ENCODE results near the gene AFAP1L1.
"Not testable (repeated sequence)": the region's sequence is repeated elsewhere in the genome, so short reads cannot be mapped to it uniquely, and the experiment has no call there.

The AFAP1L1 gene

GRCh38 chr5:149387081-149387631 is 115.5 kb downstream of the AFAP1L1 start:
- DNase-seq (ENCODE audit: extremely low read depth in 1 of 2, low read depth in 1 of 2) = no peak

GRCh38 chr5:149387982-149388381 is 116.3 kb downstream of the AFAP1L1 start:
- DNase-seq (ENCODE audit: extremely low read depth in 1 of 2, low read depth in 1 of 2) = no peak

DNA sequence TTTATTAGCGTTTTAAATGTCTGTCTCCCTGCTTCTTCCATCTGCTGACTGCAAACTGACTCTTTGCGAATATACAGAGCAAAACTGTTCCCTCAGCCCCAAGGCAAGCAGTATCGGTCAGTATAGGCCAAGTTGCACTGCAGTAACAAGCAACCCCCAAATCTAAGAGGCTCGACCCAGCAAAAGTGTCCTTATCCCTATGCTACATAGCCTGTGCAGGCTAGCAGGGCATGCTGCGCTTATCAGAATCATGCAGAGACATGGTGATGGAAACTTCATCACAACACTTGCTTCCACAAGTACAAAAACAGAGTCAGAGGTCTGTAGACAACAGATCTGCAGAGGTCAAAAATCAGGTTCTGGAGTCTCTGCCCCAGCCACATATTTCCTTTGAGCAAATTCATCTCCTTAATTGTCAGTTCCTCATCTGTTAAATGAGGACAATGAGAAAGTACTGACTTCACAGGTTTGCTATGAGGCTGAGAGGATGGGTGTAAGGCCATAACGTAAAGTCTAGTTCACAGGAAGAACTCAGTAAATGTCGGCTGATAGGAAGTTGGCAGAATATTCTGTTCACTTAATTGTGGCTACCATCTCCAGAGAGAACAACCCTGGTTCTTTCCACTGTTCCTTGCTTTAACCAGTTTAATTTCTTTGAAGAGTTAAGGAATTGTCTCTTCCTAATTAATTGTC is 117.0 kb downstream of the AFAP1L1 start:
- DNase-seq (ENCODE audit: extremely low read depth in 1 of 2, low read depth in 1 of 2) = no peak

DNA sequence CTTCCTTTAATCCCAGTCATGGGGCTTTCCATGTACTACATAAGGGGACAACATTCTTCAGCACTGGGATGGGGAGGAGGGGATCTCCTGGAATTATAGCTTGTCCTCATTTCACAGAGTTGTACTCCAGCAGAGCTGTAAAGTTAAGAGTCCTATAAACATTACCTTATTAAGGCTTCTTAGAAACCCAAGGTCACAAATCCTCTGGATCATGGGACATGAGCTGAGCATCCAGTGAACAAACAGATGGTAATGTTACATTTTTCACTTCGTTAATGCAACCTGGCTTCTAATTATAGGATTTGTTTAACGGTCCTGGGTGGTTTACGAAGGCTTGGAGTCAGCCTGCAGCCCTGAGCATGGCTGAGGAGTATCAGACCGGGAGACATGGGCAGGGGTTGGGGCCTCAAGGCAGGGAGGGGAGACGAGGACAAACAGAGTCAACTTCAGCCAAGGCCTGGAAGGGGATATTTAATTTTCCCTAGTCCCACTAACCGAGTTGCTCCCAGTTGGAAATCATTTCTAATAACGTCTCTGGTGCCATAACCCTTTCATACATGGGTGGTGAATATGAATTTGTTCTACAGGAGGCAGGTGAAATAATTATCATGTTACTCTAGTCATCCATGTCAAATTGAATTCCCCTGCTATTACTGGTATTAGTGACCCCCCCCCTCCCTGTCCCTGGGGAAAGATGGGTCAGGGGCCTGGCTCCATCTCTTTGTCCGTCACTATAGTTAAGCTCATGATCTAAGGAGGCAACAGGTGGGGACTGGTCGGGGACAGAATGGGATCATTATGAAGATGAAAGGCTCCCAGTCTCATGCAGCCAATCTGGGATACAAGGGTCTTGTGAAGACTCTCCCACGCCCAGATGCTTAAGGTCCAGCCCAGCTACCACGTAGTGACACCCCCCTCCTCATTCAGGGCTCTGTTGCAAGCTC is 118.2 kb downstream of the AFAP1L1 start:
- no peak for DNase-seq (ENCODE audit: extremely low read depth in 1 of 2, low read depth in 1 of 2)

DNA sequence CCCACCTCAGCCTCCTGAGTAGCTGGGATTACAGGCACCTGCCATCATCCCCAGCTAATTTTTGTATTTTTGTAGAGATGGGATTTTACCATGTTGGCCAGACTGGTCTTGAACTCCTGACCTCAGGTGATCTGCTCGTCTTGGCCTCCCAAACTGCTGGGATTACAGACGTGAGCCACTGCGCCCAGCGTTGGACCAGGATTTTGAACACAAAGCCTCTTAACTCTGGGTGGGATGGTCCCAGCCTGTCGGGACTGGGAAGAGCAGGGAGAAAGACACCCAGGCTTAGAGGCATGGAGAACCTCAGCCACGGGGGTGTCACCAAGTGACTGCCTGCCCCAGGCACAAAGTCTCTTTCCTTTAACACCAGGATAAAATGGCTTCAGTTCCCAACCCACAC is 119.4 kb downstream of the AFAP1L1 start:
- DNase-seq (ENCODE audit: extremely low read depth in 1 of 2, low read depth in 1 of 2) = not testable (repeated sequence)
